PC-3 (cell line): ENCODE data around the gene HYDIN.
"Not testable (repeated sequence)": the region's sequence is repeated elsewhere in the genome, so short reads cannot be mapped to it uniquely, and the experiment has no call there.

Source experiments
- CTCF ChIP-seq: fragments of 300-600 bp; sonication (generic); conservative IDR thresholded peaks from 2 replicates; pipeline ENCODE4 v1.5.1; 2017; ENCODE audit warnings: antibody characterized with exemption, low read depth, mild to moderate bottlenecking, low read length
- EZH2 ChIP-seq: fragments of 300-600 bp; sonication (generic); IDR thresholded peaks from one replicate; pipeline ENCODE4 v1.6.1; 2017; ENCODE audit warnings: antibody characterized with exemption, mild to moderate bottlenecking, low read length; ENCODE audit not compliant: unreplicated experiment
- EZH2phosphoT487 ChIP-seq: fragments of 300-600 bp; sonication (generic); IDR thresholded peaks from 2 replicates; pipeline ENCODE4 v1.6.1; 2018; ENCODE audit warnings: mild to moderate bottlenecking, antibody characterized with exemption, low read length, borderline replicate concordance

GRCh38 chr16:71050307-71050706 lies 180.2 kb downstream of the HYDIN start:
- TF ChIP-seq CTCF, EZH2phosphoT487, EZH2: not testable (repeated sequence)
